DOHH2 (cell line): ENCODE results near the gene REEP6.

Experiments
- CTCF ChIP-seq: fragments of 200-600 bp; sonication (generic); IDR thresholded peaks from one replicate; pipeline ENCODE4 v1.5.1; 2014; ENCODE audit warnings: antibody characterized with exemption, mild to moderate bottlenecking, low read depth, low read length; ENCODE audit not compliant: poor library complexity, severe bottlenecking
- EZH2phosphoT487 ChIP-seq: fragments of 200-600 bp; sonication (generic); IDR thresholded peaks from 2 replicates; pipeline ENCODE4 v1.6.1; 2017; ENCODE audit warnings: borderline replicate concordance, mild to moderate bottlenecking, antibody characterized with exemption, low read length, moderate library complexity, mixed read lengths

DNA sequence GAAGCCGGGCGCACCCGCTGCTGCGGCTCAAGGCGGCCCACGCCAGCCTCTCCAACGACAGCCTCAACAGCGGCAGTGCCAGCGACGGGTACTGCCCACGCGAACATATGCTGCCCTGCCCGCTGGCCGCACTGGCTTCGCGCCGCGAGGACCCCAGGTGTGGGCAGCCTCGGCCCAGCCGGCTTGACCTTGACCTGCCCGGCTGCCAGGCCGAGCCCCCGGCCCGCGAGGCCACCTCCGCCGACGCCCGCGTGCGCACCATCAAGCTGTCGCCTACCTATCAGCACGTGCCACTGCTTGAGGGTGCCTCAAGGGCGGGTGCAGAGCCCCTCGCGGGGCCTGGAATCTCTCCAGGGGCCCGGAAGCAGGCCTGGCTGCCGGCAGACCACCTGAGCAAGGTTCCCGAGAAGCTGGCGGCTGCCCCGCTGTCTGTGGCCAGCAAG lies 24.9 kb upstream of the REEP6 start:
- TF ChIP-seq CTCF = no peak
- no peak for TF ChIP-seq EZH2phosphoT487
